ENCODE data around the gene UBE2V1. TPM values are rescaled to one million over a fixed set of nuclear protein-coding genes. Genes with fewer than 3 reads are reported as not detected.

UBE2V1 gene
- total RNA-seq, 1 donor from 2014 or later = 79.8 TPM

DNA sequence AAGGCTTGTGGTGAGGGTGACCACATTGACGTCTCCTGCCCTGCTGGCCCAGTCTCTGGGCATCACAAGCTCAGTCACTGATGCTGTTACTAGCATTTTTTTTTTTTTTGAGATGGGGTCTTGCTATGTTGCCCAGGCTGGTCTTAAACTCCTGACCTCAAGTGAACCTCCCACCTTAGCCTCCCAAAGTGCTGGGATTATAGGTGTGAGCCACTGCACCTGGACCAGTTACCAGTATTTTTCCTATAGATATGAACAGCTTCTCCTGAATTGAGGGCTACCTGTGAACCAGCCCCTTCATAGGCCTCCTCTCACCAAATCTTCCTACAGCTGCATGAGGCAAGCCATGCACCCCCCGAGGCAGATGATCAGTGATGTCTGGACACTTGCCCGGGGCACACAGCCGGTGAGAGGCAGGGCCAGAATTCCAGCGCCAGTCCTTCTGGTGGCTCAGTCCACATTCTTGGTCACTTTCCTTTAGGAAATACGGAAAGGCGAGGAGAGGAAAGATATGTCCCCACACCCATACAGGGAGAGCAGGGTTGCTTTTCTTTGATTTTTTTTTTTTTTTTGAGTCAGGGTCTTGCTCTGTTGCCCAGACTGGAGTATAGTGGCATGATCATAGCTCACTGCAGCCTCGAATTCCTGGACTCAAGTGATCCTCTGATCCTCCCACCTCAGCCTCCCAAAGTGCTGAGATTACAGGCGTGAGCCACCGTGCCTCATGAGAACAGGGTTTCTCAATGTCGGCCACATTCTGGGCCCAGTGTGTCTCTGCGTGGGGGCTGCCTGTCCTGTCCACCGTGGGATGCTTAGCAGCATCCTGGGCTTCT is 50.7 kb downstream of the UBE2V1 start:
- Mint-ChIP-seq H3K9me3 (ENCODE audit: low read depth) (no peaks in the 10 kb centered on the region), H3K27me3 (ENCODE audit: low read depth) (no peaks in the 10 kb centered on the region), H3K4me1 (ENCODE audit: low read depth) (no peaks in the 10 kb centered on the region), H3K36me3 (ENCODE audit: low read depth) (no peaks in the 10 kb centered on the region), H3K4me3 (ENCODE audit: unreplicated experiment) (no peak overlapping the region), H3K27ac (ENCODE audit: unreplicated experiment) (no peak overlapping the region)
- TF ChIP-seq CTCF (IDR thresholded peaks at IDR 0.05) = no peak
- DNase-seq (ENCODE audit: low spot score) = no peak

GRCh38 chr20:50061151-50062005 is 51.6 kb downstream of the UBE2V1 start:
- H3K4me1 Mint-ChIP-seq (ENCODE audit: low read depth) = no peaks in the 10 kb centered on the region
- no peak overlapping the region for H3K27ac Mint-ChIP-seq (ENCODE audit: unreplicated experiment)
- H3K4me3 Mint-ChIP-seq (ENCODE audit: unreplicated experiment) = no peak overlapping the region
- DNase-seq (ENCODE audit: low spot score) = no peak
- TF ChIP-seq CTCF (IDR thresholded peaks at IDR 0.05) = no peak
- H3K27me3 Mint-ChIP-seq (ENCODE audit: low read depth) = no peaks in the 10 kb centered on the region
- no peaks in the 10 kb centered on the region for H3K9me3 Mint-ChIP-seq (ENCODE audit: low read depth)
- no peaks in the 10 kb centered on the region for H3K36me3 Mint-ChIP-seq (ENCODE audit: low read depth)

GRCh38 chr20:50058662-50059402 is 54.1 kb downstream of the UBE2V1 start:
- H3K9me3 Mint-ChIP-seq (ENCODE audit: low read depth) = no peaks in the 10 kb centered on the region
- H3K27ac Mint-ChIP-seq (ENCODE audit: unreplicated experiment) = no peak overlapping the region
- no peaks in the 10 kb centered on the region for H3K36me3 Mint-ChIP-seq (ENCODE audit: low read depth)
- peaks cover 17% of the 10 kb centered on the region for H3K4me1 Mint-ChIP-seq (ENCODE audit: low read depth)
- H3K4me3 Mint-ChIP-seq (ENCODE audit: unreplicated experiment) = no peak overlapping the region
- no peaks in the 10 kb centered on the region for H3K27me3 Mint-ChIP-seq (ENCODE audit: low read depth)
- no peak for DNase-seq (ENCODE audit: low spot score)
- TF ChIP-seq CTCF (IDR thresholded peaks at IDR 0.05) = no peak

- no peak overlapping the region for H3K27ac Mint-ChIP-seq (ENCODE audit: unreplicated experiment)
- no peak overlapping the region for H3K4me3 Mint-ChIP-seq (ENCODE audit: unreplicated experiment)
- no peaks in the 10 kb centered on the region for H3K36me3 Mint-ChIP-seq (ENCODE audit: low read depth)
- H3K4me1 Mint-ChIP-seq (ENCODE audit: low read depth) = peaks cover 17% of the 10 kb centered on the region
- no peak for TF ChIP-seq CTCF (IDR thresholded peaks at IDR 0.05)
- H3K9me3 Mint-ChIP-seq (ENCODE audit: low read depth) = no peaks in the 10 kb centered on the region
- no peaks in the 10 kb centered on the region for H3K27me3 Mint-ChIP-seq (ENCODE audit: low read depth)
- DNase-seq (ENCODE audit: low spot score) = no peak
Observed at GRCh38 chr20:50057714-50058053, 55.3 kb downstream of the UBE2V1 start.
